Measurements from ENCODE around the gene STARD10. TPM values are rescaled to one million over a fixed set of nuclear protein-coding genes. Genes with fewer than 3 reads are reported as not detected.

Gene STARD10
- total and polyA plus RNA-seq, 9 of the 15 experiments (the other 6 are each of a cell fraction or from before 2014, with no cell fraction given), result 0.15 to 52.9 (median 32.3) TPM

- TF ChIP-seq, protein P1, sequence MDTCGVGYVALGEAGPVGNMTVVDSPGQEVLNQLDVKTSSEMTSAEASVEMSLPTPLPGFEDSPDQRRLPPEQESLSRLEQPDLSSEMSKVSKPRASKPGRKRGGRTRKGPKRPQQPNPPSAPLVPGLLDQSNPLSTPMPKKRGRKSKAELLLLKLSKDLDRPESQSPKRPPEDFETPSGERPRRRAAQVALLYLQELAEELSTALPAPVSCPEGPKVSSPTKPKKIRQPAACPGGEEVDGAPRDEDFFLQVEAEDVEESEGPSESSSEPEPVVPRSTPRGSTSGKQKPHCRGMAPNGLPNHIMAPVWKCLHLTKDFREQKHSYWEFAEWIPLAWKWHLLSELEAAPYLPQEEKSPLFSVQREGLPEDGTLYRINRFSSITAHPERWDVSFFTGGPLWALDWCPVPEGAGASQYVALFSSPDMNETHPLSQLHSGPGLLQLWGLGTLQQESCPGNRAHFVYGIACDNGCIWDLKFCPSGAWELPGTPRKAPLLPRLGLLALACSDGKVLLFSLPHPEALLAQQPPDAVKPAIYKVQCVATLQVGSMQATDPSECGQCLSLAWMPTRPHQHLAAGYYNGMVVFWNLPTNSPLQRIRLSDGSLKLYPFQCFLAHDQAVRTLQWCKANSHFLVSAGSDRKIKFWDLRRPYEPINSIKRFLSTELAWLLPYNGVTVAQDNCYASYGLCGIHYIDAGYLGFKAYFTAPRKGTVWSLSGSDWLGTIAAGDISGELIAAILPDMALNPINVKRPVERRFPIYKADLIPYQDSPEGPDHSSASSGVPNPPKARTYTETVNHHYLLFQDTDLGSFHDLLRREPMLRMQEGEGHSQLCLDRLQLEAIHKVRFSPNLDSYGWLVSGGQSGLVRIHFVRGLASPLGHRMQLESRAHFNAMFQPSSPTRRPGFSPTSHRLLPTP (IDR thresholded peaks at IDR 0.05; ENCODE audit: borderline replicate concordance, extremely low read depth, insufficient read length), result no peak
- TF ChIP-seq, protein P2, sequence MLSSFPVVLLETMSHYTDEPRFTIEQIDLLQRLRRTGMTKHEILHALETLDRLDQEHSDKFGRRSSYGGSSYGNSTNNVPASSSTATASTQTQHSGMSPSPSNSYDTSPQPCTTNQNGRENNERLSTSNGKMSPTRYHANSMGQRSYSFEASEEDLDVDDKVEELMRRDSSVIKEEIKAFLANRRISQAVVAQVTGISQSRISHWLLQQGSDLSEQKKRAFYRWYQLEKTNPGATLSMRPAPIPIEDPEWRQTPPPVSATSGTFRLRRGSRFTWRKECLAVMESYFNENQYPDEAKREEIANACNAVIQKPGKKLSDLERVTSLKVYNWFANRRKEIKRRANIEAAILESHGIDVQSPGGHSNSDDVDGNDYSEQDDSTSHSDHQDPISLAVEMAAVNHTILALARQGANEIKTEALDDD (IDR thresholded peaks at IDR 0.05), result no peak
- TF ChIP-seq FOXA1 (IDR thresholded peaks at IDR 0.05; ENCODE audit: borderline replicate concordance), result no peak
- peak; percentile 100 for TF ChIP-seq HNRNPLL (IDR thresholded peaks at IDR 0.05; ENCODE audit: low read depth, low read length, poor library complexity, severe bottlenecking)
- TF ChIP-seq YBX1 (IDR thresholded peaks at IDR 0.05), result no peak
- no peak for TF ChIP-seq MEF2D (tag; conservative IDR thresholded peaks at IDR 0.05; ENCODE audit: low read depth)
- peak; percentile 84 for TF ChIP-seq MGA (IDR thresholded peaks at IDR 0.05)
- TF ChIP-seq HINFP (tag; conservative IDR thresholded peaks at IDR 0.05; ENCODE audit: low read depth), result no peak
Observed at GRCh38 chr11:72821920-72822799, 28.3 kb upstream of the STARD10 start (continued).

Data from K562 (cell line).